ENCODE measurements around the gene PALM.
"Not testable (repeated sequence)": the region's sequence is repeated elsewhere in the genome, so short reads cannot be mapped to it uniquely, and the experiment has no call there.

Gene PALM

GRCh38 chr19:679418-680286 is 29.1 kb upstream of the PALM start:
- DNase-seq (ENCODE audit: low read depth) = no peak

GRCh38 chr19:680287-681028 is 28.3 kb upstream of the PALM start:
- peak; percentile 100 for DNase-seq (ENCODE audit: low read depth)

- DNase-seq (ENCODE audit: low read depth) = no peak
These were observed 27.4 kb upstream of the PALM start for GRCh38 chr19:681029-682019.

GRCh38 chr19:682678-683320 is 25.9 kb upstream of the PALM start:
- no peak for DNase-seq (ENCODE audit: low read depth)

GRCh38 chr19:685454-685931 is 23.2 kb upstream of the PALM start:
- DNase-seq (ENCODE audit: low read depth) = no peak

GRCh38 chr19:686589-687297 is 22.0 kb upstream of the PALM start:
- DNase-seq (ENCODE audit: low read depth) = no peak

GRCh38 chr19:687569-688166 is 21.1 kb upstream of the PALM start:
- no peak for DNase-seq (ENCODE audit: low read depth)

GRCh38 chr19:688214-688613 is 20.5 kb upstream of the PALM start:
- DNase-seq (ENCODE audit: low read depth) = no peak

GRCh38 chr19:688992-689391 is 19.7 kb upstream of the PALM start:
- DNase-seq (ENCODE audit: low read depth) = no peak

- no peak for DNase-seq (ENCODE audit: low read depth)
These were observed 18.5 kb upstream of the PALM start for GRCh38 chr19:690203-690602.

- DNase-seq (ENCODE audit: low read depth) = no peak
These were observed 14.0 kb upstream of the PALM start for GRCh38 chr19:694481-695351.

- no peak for DNase-seq (ENCODE audit: low read depth)
These were observed 13.3 kb upstream of the PALM start, which contains the start of gene PRSS57 for GRCh38 chr19:695352-695949. Gene PRSS57 (minus strand): TSS chr19:695452. CDS start chr19:695430, 22 bp downstream.

- not testable (repeated sequence) for DNase-seq (ENCODE audit: low read depth)
These were observed 10.2 kb upstream of the PALM start for GRCh38 chr19:698529-698928.

- not testable (repeated sequence) for DNase-seq (ENCODE audit: low read depth)
These were observed 8.8 kb upstream of the PALM start for GRCh38 chr19:699885-700284.

GRCh38 chr19:702847-703246 is 5.9 kb upstream of the PALM start:
- not testable (repeated sequence) for DNase-seq (ENCODE audit: low read depth)

GRCh38 chr19:703329-703650 is 5.4 kb upstream of the PALM start:
- no peak for DNase-seq (ENCODE audit: low read depth)

GRCh38 chr19:703651-704446 is 4.9 kb upstream of the PALM start:
- peak; percentile 64 for DNase-seq (ENCODE audit: low read depth)

- no peak for DNase-seq (ENCODE audit: low read depth)
These were observed 4.3 kb upstream of the PALM start for GRCh38 chr19:704447-704741.
